Astrocyte (in vitro differentiated cells and primary cell): ENCODE data around the gene WDR59.

Experiments used
- EZH2 ChIP-seq: IDR thresholded peaks from 2 replicates; pipeline ENCODE4 v1.6.1; 2012; ENCODE audit warnings: mild to moderate bottlenecking, low read length, inconsistent platforms; ENCODE audit not compliant: insufficient read depth
- TF ChIP-seq, protein P1 (sequence below): IDR thresholded peaks from 2 replicates; pipeline ENCODE4 v1.5.1; 2011; ENCODE audit warnings: low read depth, mild to moderate bottlenecking, inconsistent platforms, low read length, moderate library complexity; ENCODE audit not compliant: insufficient read depth

GRCh38 chr16:75032655-75033054 lies 47.7 kb upstream of the WDR59 start:
- TF ChIP-seq, protein P1, sequence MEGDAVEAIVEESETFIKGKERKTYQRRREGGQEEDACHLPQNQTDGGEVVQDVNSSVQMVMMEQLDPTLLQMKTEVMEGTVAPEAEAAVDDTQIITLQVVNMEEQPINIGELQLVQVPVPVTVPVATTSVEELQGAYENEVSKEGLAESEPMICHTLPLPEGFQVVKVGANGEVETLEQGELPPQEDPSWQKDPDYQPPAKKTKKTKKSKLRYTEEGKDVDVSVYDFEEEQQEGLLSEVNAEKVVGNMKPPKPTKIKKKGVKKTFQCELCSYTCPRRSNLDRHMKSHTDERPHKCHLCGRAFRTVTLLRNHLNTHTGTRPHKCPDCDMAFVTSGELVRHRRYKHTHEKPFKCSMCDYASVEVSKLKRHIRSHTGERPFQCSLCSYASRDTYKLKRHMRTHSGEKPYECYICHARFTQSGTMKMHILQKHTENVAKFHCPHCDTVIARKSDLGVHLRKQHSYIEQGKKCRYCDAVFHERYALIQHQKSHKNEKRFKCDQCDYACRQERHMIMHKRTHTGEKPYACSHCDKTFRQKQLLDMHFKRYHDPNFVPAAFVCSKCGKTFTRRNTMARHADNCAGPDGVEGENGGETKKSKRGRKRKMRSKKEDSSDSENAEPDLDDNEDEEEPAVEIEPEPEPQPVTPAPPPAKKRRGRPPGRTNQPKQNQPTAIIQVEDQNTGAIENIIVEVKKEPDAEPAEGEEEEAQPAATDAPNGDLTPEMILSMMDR, result no peak
- no peak for TF ChIP-seq EZH2
